T-helper 1 cell treated with Interleukin-12 subunit alpha and Interleukin-12 subunit beta and Interleukin-4 antibody, amounts not matched to agents 30 ng/mL and 1 ng/mL, for 36 hours (primary cell): Measurements from ENCODE around the gene DYRK1A. TPM values are rescaled to one million over a fixed set of nuclear protein-coding genes. Genes with fewer than 3 reads are reported as not detected.
"Not testable (repeated sequence)": the region's sequence is repeated elsewhere in the genome, so short reads cannot be mapped to it uniquely, and the experiment has no call there.

Experiments used
- intact Hi-C: fragments of 100-400 bp; cut with micrococcal nuclease; formaldehyde crosslinking; loops from one replicate; pipeline ENCODE4 v1.15.1; 2024
- total RNA-seq: library from RNA; stranded (reverse); gene quantifications from 2 replicates; pipeline ENCODE4 v1.2.3, GENCODE V29; 2022

DYRK1A gene
- total RNA-seq, 1 donor from 2014 or later, result 95.4 TPM

GRCh38 chr21:37520801-37521200 is 154.2 kb downstream of the DYRK1A start:
- intact Hi-C loops, result no loop called here

GRCh38 chr21:37521658-37522057 is 155.1 kb downstream of the DYRK1A start:
- intact Hi-C loops, result no loop called here

GRCh38 chr21:37522641-37523295 is 156.2 kb downstream of the DYRK1A start:
- intact Hi-C loops, result no loop called here

GRCh38 chr21:37524944-37525343 is 158.4 kb downstream of the DYRK1A start:
- intact Hi-C loops, result not testable (repeated sequence)

GRCh38 chr21:37525810-37526209 is 159.2 kb downstream of the DYRK1A start:
- intact Hi-C loops, result no loop called here

- intact Hi-C loops, result no loop called here
Measured at GRCh38 chr21:37527103-37527502, 160.5 kb downstream of the DYRK1A start.

GRCh38 chr21:37527716-37528115 is 161.1 kb downstream of the DYRK1A start:
- intact Hi-C loops, result no loop called here

- intact Hi-C loops, result no loop called here
Measured at GRCh38 chr21:37528150-37528937, 161.8 kb downstream of the DYRK1A start.

- intact Hi-C loops, result no loop called here
Measured at GRCh38 chr21:37529649-37530048, 163.1 kb downstream of the DYRK1A start.

GRCh38 chr21:37530901-37531351 is 164.4 kb downstream of the DYRK1A start:
- intact Hi-C loops, result no loop called here

GRCh38 chr21:37531431-37531932 is 164.9 kb downstream of the DYRK1A start:
- intact Hi-C loops, result no loop called here

GRCh38 chr21:37532868-37533780 is 166.6 kb downstream of the DYRK1A start:
- intact Hi-C loops, result no loop called here

- intact Hi-C loops, result no loop called here
Measured at GRCh38 chr21:37534431-37534830, 167.9 kb downstream of the DYRK1A start.

- intact Hi-C loops, result no loop called here
Measured at GRCh38 chr21:37535130-37535529, 168.6 kb downstream of the DYRK1A start.

GRCh38 chr21:37535672-37536071 is 169.1 kb downstream of the DYRK1A start:
- intact Hi-C loops, result no loop called here

- intact Hi-C loops, result no loop called here
Measured at GRCh38 chr21:37536616-37537278, 170.2 kb downstream of the DYRK1A start.

GRCh38 chr21:37537391-37537996 is 170.9 kb downstream of the DYRK1A start:
- intact Hi-C loops, result no loop called here

GRCh38 chr21:37538971-37539590 is 172.5 kb downstream of the DYRK1A start:
- intact Hi-C loops, result no loop called here

- intact Hi-C loops, result not testable (repeated sequence)
Measured at GRCh38 chr21:37541128-37541527, 174.6 kb downstream of the DYRK1A start.

GRCh38 chr21:37542512-37542911 is 175.9 kb downstream of the DYRK1A start:
- intact Hi-C loops, result no loop called here
